ENCODE measurements around the gene PPP2R2C. TPM values are rescaled to one million over a fixed set of nuclear protein-coding genes. Genes with fewer than 3 reads are reported as not detected.

The PPP2R2C gene
- total RNA-seq, 1 experiment from 2014 or later = not detected

DNA sequence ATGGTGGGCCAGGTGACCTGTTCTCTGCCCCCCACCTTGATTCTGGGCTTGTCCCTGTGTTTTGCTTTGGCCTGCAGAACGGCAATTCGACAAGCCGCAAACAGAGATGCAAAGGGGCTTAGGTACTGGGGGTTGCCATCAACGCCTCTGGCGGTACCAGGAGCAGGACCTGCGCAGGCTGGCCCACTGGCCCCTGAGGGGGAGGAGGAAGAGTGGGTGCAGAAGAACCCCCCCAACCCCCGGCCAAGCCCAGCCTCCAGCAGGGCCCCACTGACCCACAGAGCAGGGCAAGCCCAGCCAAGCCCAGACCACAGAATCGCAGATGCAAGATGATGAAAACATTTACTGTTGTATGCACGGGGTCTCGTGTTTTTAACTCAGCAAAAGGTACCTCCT, 89.4 kb downstream of the PPP2R2C start:
- no TSS peak for BruUV-seq (replicated peaks)
- no peak overlapping the region for H3K27ac ChIP-seq (ENCODE audit: low read depth, low read length, poor library complexity, severe bottlenecking)
- H3K27me3 ChIP-seq (replicated peaks; ENCODE audit: insufficient read depth, low read depth, low read length, poor library complexity) = peaks cover 45% of the 10 kb centered on the region
- no peaks in the 10 kb centered on the region for H3K9me3 ChIP-seq (ENCODE audit: low read depth, low read length, poor library complexity, severe bottlenecking)
- no peaks in the 10 kb centered on the region for H3K36me3 ChIP-seq (ENCODE audit: insufficient read depth, low read length, poor library complexity, severe bottlenecking)
- no peak overlapping the region for H3K4me3 ChIP-seq (ENCODE audit: low read depth, low read length, poor library complexity, severe bottlenecking)
- no peak for DNase-seq (ENCODE audit: low spot score)
- ChIA-PET CTCF (no interaction called here), POLR2A (ENCODE audit: low non-redundant PET) (no interaction called here)
- intact Hi-C loops (cut with micrococcal nuclease; ENCODE audit: unreplicated experiment) = no loop called here
- TF ChIP-seq EZH2 (IDR thresholded peaks at IDR 0.05; ENCODE audit: borderline replicate concordance, low read depth, low read length, poor library complexity, severe bottlenecking) (no peak), CTCF (conservative IDR thresholded peaks at IDR 0.05; ENCODE audit: low read depth, low read length) (no peak)
- H3K4me1 ChIP-seq (ENCODE audit: insufficient read depth, low read length, poor library complexity, severe bottlenecking) = no peaks in the 10 kb centered on the region

GRCh38 chr4:6381571-6382123, 90.8 kb downstream of the PPP2R2C start:
- no peak overlapping the region for H3K4me3 ChIP-seq (ENCODE audit: low read depth, low read length, poor library complexity, severe bottlenecking)
- H3K4me1 ChIP-seq (ENCODE audit: insufficient read depth, low read length, poor library complexity, severe bottlenecking) = no peaks in the 10 kb centered on the region
- no peaks in the 10 kb centered on the region for H3K9me3 ChIP-seq (ENCODE audit: low read depth, low read length, poor library complexity, severe bottlenecking)
- ChIA-PET CTCF (interaction anchor here (0.6 kb wide), 1 partner anchor 80 kb away, joined by 3 read pairs; no protein-coding TSS in a partner anchor), POLR2A (ENCODE audit: low non-redundant PET) (no interaction called here)
- no peaks in the 10 kb centered on the region for H3K36me3 ChIP-seq (ENCODE audit: insufficient read depth, low read length, poor library complexity, severe bottlenecking)
- H3K27ac ChIP-seq (ENCODE audit: low read depth, low read length, poor library complexity, severe bottlenecking) = no peak overlapping the region
- peaks cover 42% of the 10 kb centered on the region for H3K27me3 ChIP-seq (replicated peaks; ENCODE audit: insufficient read depth, low read depth, low read length, poor library complexity)
- BruUV-seq (replicated peaks) = no TSS peak
- DNase-seq (ENCODE audit: low spot score) = no peak
- TF ChIP-seq CTCF (conservative IDR thresholded peaks at IDR 0.05; ENCODE audit: low read depth, low read length) (no peak), EZH2 (IDR thresholded peaks at IDR 0.05; ENCODE audit: borderline replicate concordance, low read depth, low read length, poor library complexity, severe bottlenecking) (no peak)
- intact Hi-C loops (cut with micrococcal nuclease; ENCODE audit: unreplicated experiment) = no loop called here

DNA sequence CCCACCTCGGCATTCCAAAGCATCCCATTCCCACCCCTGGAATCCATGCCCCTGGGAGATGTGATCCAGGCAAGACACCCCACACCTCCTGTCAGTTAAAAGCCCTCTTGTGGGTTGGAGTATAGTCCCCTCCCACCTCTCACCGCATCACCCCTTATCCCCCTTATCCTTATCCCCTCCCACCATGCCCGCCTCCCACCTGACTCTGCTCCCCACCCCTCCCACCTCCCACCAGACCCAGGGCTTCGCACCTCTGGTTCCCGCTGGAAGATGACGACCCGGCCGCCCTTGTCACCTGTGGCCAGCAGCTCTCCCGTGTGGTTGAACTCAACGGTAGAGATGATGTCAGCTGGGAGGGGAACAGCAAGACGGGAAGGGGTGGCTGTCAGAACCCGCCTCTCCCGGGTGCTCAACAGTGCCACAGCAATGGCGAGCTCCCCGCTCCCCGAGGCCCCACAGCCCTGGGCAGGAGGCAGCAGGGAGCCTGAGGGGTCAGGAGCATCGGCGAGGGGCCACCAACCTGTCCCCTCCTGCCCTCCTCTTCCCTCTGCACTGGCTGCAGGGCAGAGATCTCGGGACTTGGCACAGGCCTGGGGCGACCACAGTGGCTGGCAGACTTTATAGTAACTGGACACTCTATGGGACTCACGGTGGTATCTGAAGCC, 91.5 kb downstream of the PPP2R2C start:
- H3K27ac ChIP-seq (ENCODE audit: low read depth, low read length, poor library complexity, severe bottlenecking) = no peak overlapping the region
- BruUV-seq (replicated peaks) = no TSS peak
- H3K9me3 ChIP-seq (ENCODE audit: low read depth, low read length, poor library complexity, severe bottlenecking) = no peaks in the 10 kb centered on the region
- H3K27me3 ChIP-seq (replicated peaks; ENCODE audit: insufficient read depth, low read depth, low read length, poor library complexity) = peaks cover 38% of the 10 kb centered on the region
- POLR2A ChIA-PET (ENCODE audit: low non-redundant PET) = no interaction called here
- no peaks in the 10 kb centered on the region for H3K4me1 ChIP-seq (ENCODE audit: insufficient read depth, low read length, poor library complexity, severe bottlenecking)
- DNase-seq (ENCODE audit: low spot score) = no peak
- H3K4me3 ChIP-seq (ENCODE audit: low read depth, low read length, poor library complexity, severe bottlenecking) = no peak overlapping the region
- no peak for TF ChIP-seq EZH2 (IDR thresholded peaks at IDR 0.05; ENCODE audit: borderline replicate concordance, low read depth, low read length, poor library complexity, severe bottlenecking)
- no peak for TF ChIP-seq CTCF (conservative IDR thresholded peaks at IDR 0.05; ENCODE audit: low read depth, low read length)
- intact Hi-C loops (cut with micrococcal nuclease; ENCODE audit: unreplicated experiment) = no loop called here
- no peaks in the 10 kb centered on the region for H3K36me3 ChIP-seq (ENCODE audit: insufficient read depth, low read length, poor library complexity, severe bottlenecking)
- CTCF ChIA-PET = no interaction called here
